GM19395 (cell line): ENCODE data around the gene ARIH2.

Source experiments
- ATAC-seq: cut with Tn5 transposase; IDR thresholded peaks from one replicate; pipeline ENCODE4 v1.9.1; 2021; ENCODE audit warnings: mild to moderate bottlenecking, moderate library complexity; ENCODE audit not compliant: unreplicated experiment

The ARIH2 gene

GRCh38 chr3:48928679-48929078 is 10.0 kb downstream of the ARIH2 start:
- no peak for ATAC-seq

GRCh38 chr3:48929358-48930035 is 10.9 kb downstream of the ARIH2 start:
- ATAC-seq, result no peak

- no peak for ATAC-seq
These were observed 11.9 kb downstream of the ARIH2 start for GRCh38 chr3:48930590-48930989.

GRCh38 chr3:48931944-48932580 is 13.4 kb downstream of the ARIH2 start:
- no peak for ATAC-seq

GRCh38 chr3:48934333-48934991 is 15.8 kb downstream of the ARIH2 start:
- ATAC-seq, result no peak

GRCh38 chr3:48935530-48935929 is 16.9 kb downstream of the ARIH2 start:
- no peak for ATAC-seq

- ATAC-seq, result no peak
These were observed 19.5 kb downstream of the ARIH2 start for GRCh38 chr3:48938156-48938555.

- ATAC-seq, result no peak
These were observed 20.0 kb downstream of the ARIH2 start for GRCh38 chr3:48938689-48939088.

GRCh38 chr3:48945432-48945831 is 26.8 kb downstream of the ARIH2 start:
- ATAC-seq, result no peak

- no peak for ATAC-seq
These were observed 27.4 kb downstream of the ARIH2 start for GRCh38 chr3:48945891-48946549.

- no peak for ATAC-seq
These were observed 30.7 kb downstream of the ARIH2 start for GRCh38 chr3:48949376-48949717.

GRCh38 chr3:48950051-48950450 is 31.4 kb downstream of the ARIH2 start:
- no peak for ATAC-seq

- ATAC-seq, result no peak
These were observed 33.1 kb downstream of the ARIH2 start for GRCh38 chr3:48951764-48952163.

GRCh38 chr3:48952510-48953118 is 34.0 kb downstream of the ARIH2 start:
- ATAC-seq, result no peak

GRCh38 chr3:48957006-48957705 is 38.5 kb downstream of the ARIH2 start:
- no peak for ATAC-seq

GRCh38 chr3:48960841-48961413 is 42.3 kb downstream of the ARIH2 start:
- no peak for ATAC-seq

- no peak for ATAC-seq
These were observed 43.7 kb downstream of the ARIH2 start for GRCh38 chr3:48962340-48962739.

- no peak for ATAC-seq
These were observed 44.3 kb downstream of the ARIH2 start for GRCh38 chr3:48962939-48963338.

- ATAC-seq, result no peak
These were observed 44.9 kb downstream of the ARIH2 start for GRCh38 chr3:48963591-48963990.

GRCh38 chr3:48966367-48966766 is 47.7 kb downstream of the ARIH2 start:
- ATAC-seq, result no peak
